Prostate gland (tissue), 2 donors: ENCODE results near the gene NUTM2B.
"Not testable (repeated sequence)": the region's sequence is repeated elsewhere in the genome, so short reads cannot be mapped to it uniquely, and the experiment has no call there.

Experiments used
- CTCF ChIP-seq, 4 experiments: fragments of 200-600 bp in 2 of 4; fragments of 450-650 bp in 2 of 4; sonication (generic) in 2 of 4; IDR thresholded peaks; 1 replicate in 3 of 4; 2 replicates in 1 of 4; pipeline ENCODE4 v1.5.1; 2016 to 2019; ENCODE audit warnings: antibody characterized with exemption in 4 of 4, mild to moderate bottlenecking in 2 of 4, moderate library complexity in 2 of 4
- POLR2A ChIP-seq: fragments of 450-650 bp; IDR thresholded peaks from one replicate; pipeline ENCODE4 v1.6.1; 2016; ENCODE audit warnings: antibody characterized with exemption, mild to moderate bottlenecking

- not testable (repeated sequence) for TF ChIP-seq CTCF (IDR thresholded peaks at IDR 0.05); POLR2A
Observed at GRCh38 chr10:79663287-79663686, 39.7 kb upstream of the NUTM2B start.
